GM12878 (cell line): Measurements from ENCODE around the gene KRCC1. TPM values are rescaled to one million over a fixed set of nuclear protein-coding genes. Genes with fewer than 3 reads are reported as not detected.

Experiments used
- ATAC-seq: fragments of 200-7000 bp; cut with Tn5 transposase; 3 replicates; pipeline ENCODE4 v1.9.1; 2020; ENCODE audit warnings: mild to moderate bottlenecking, moderate library complexity
- BruUV-seq: library from RNA; stranded (reverse); fragments of 400-500 nt; replicated peaks from 2 replicates; lab custom pipeline; 2021; lab: Mats Ljungman, UMichigan
- CTCF ChIA-PET: fragments of 300-600 bp; sonication (Branson Sonifier 250); formaldehyde crosslinking; extraction: SDS; loops from one replicate; lab custom pipeline; 2021; ENCODE audit warnings: inconsistent platforms; lab: Yijun Ruan, JAX
- POLR2A ChIA-PET: fragments of 350-600 bp; formaldehyde crosslinking; extraction: SDS; loops from one replicate; lab custom pipeline; 2021; ENCODE audit warnings: inconsistent platforms; lab: Charles Lee
- RAD21 ChIA-PET: fragments of 300-600 bp; sonication (Branson Sonifier 250); formaldehyde crosslinking; loops from one replicate; lab custom pipeline; 2023; ENCODE audit warnings: antibody characterized with exemption; ENCODE audit not compliant: unreplicated experiment; lab: Charles Lee
- SMC1A ChIA-PET: fragments of 300-600 bp; sonication (Branson Sonifier 250); formaldehyde crosslinking; loops from one replicate; lab custom pipeline; 2023; ENCODE audit not compliant: unreplicated experiment, uncharacterized antibody; lab: Charles Lee
- DNase-seq: peaks from one replicate; pipeline ENCODE4 v3.0.0-alpha.2; 2011; ENCODE audit warnings: low read depth, low spot score
- FAIRE-seq: peaks from 3 replicates; lab custom pipeline; 2011; peaks lifted over from hg19 to GRCh38; lab: Jason Lieb, UNC
- H2AFZ ChIP-seq: 2 replicates; pipeline ENCODE4 v1.6.0; 2011; ENCODE audit warnings: low read depth, low read length, control low read depth; ENCODE audit not compliant: control insufficient read depth
- H3K27ac ChIP-seq: 2 replicates; pipeline ENCODE4 v1.5.1; 2011; ENCODE audit warnings: control low read depth; ENCODE audit not compliant: control insufficient read depth, insufficient read depth
- H3K27me3 ChIP-seq, 2 experiments: replicated peaks in 1 of 2; 2 replicates each; pipeline versions ENCODE4 v1.6.0 to v1.6.1; 2011; ENCODE audit warnings: low read length in 1 of 2; ENCODE audit not compliant: control insufficient read depth in 2 of 2, insufficient read depth in 2 of 2
- H3K36me3 ChIP-seq, 2 experiments: 2 replicates each; pipeline ENCODE4 v1.5.1; 2011; ENCODE audit warnings: low read length in 1 of 2; ENCODE audit not compliant: control insufficient read depth in 2 of 2, insufficient read depth in 2 of 2
- H3K4me1 ChIP-seq: 2 replicates; pipeline ENCODE4 v1.6.1; 2011; ENCODE audit warnings: mild to moderate bottlenecking, low read length, moderate library complexity, mixed read lengths; ENCODE audit not compliant: control insufficient read depth, insufficient read depth
- H3K4me2 ChIP-seq: 2 replicates; pipeline ENCODE4 v1.6.0; 2011; ENCODE audit warnings: control low read depth; ENCODE audit not compliant: control insufficient read depth, insufficient read depth
- H3K4me3 ChIP-seq: fragments of 200-600 bp; sonication (generic); 2 replicates; pipeline ENCODE4 v1.5.1; 2016
- H3K79me2 ChIP-seq: 2 replicates; pipeline ENCODE4 v1.6.0; 2011; ENCODE audit warnings: low read length; ENCODE audit not compliant: control insufficient read depth, insufficient read depth
- H3K9ac ChIP-seq: 2 replicates; pipeline ENCODE4 v1.8.0; 2011; ENCODE audit warnings: low read length, control low read depth, mixed read lengths; ENCODE audit not compliant: control insufficient read depth, insufficient read depth
- H3K9me3 ChIP-seq: replicated peaks from 3 replicates; pipeline ENCODE4 v1.5.1; 2011; ENCODE audit warnings: mild to moderate bottlenecking, low read length; ENCODE audit not compliant: control insufficient read depth, insufficient read depth
- H4K20me1 ChIP-seq: 2 replicates; pipeline ENCODE4 v1.6.0; 2011; ENCODE audit not compliant: control insufficient read depth, insufficient read depth
- ATF7 ChIP-seq: fragments of 450-650 bp; IDR thresholded peaks from 2 replicates; pipeline ENCODE4 v1.6.1; 2016; ENCODE audit warnings: low read depth, mild to moderate bottlenecking
- CTCF ChIP-seq, 3 experiments: IDR thresholded peaks in 2 of 3; conservative IDR thresholded peaks in 1 of 3; 2 replicates each; pipeline ENCODE4 v1.5.1; 2011; ENCODE audit warnings: low read depth in 3 of 3, low read length in 3 of 3, mild to moderate bottlenecking in 3 of 3, control low read depth in 2 of 3, moderate library complexity in 2 of 3, inconsistent platforms in 1 of 3, mixed read lengths in 1 of 3; ENCODE audit not compliant: control insufficient read depth in 2 of 3, insufficient read depth in 1 of 3; ENCODE audit errors: extremely low read depth in 1 of 3
- FOS ChIP-seq: IDR thresholded peaks from 3 replicates; pipeline ENCODE4 v1.6.1; 2011; ENCODE audit warnings: borderline replicate concordance; ENCODE audit not compliant: insufficient read length; ENCODE audit errors: extremely low read depth
- HDAC6 ChIP-seq: fragments of 200-600 bp; sonication (generic); IDR thresholded peaks from one replicate; pipeline ENCODE4 v1.8.0; 2017; ENCODE audit warnings: antibody characterized with exemption; ENCODE audit not compliant: unreplicated experiment
- IRF5 ChIP-seq: fragments of 450-650 bp; IDR thresholded peaks from 2 replicates; pipeline ENCODE4 v1.6.1; 2017; ENCODE audit warnings: borderline replicate concordance
- MYC ChIP-seq: IDR thresholded peaks from 2 replicates; pipeline ENCODE4 v1.6.1; 2011; ENCODE audit warnings: mild to moderate bottlenecking, low read length, moderate library complexity, inconsistent platforms; ENCODE audit not compliant: insufficient read depth, insufficient replicate concordance, insufficient read length, severe bottlenecking
- NFYA ChIP-seq: IDR thresholded peaks from 2 replicates; pipeline ENCODE4 v1.6.1; 2011; ENCODE audit warnings: low read depth, mild to moderate bottlenecking, low read length, improper control_type of control experiment, borderline replicate concordance
- POLR2A ChIP-seq: IDR thresholded peaks from 2 replicates; pipeline ENCODE4 v1.6.1; 2011; ENCODE audit warnings: low read depth, mild to moderate bottlenecking, low read length
- POLR2AphosphoS5 ChIP-seq: IDR thresholded peaks from 2 replicates; pipeline ENCODE4 v1.6.1; 2011; ENCODE audit warnings: mild to moderate bottlenecking, low read length, inconsistent platforms
- RCOR1 ChIP-seq: conservative IDR thresholded peaks from 2 replicates; pipeline ENCODE4 v1.6.1; 2012; ENCODE audit warnings: low read depth, low read length, improper control_type of control experiment
- RELB ChIP-seq: fragments of 450-650 bp; IDR thresholded peaks from 2 replicates; pipeline ENCODE4 v1.6.1; 2017; ENCODE audit warnings: low read depth, mild to moderate bottlenecking, moderate library complexity
- SMC3 ChIP-seq: IDR thresholded peaks from 2 replicates; pipeline ENCODE4 v1.6.1; 2011; ENCODE audit warnings: low read length, improper control_type of control experiment, borderline replicate concordance
- TAF1 ChIP-seq: IDR thresholded peaks from 2 replicates; pipeline ENCODE4 v1.6.1; 2011; ENCODE audit warnings: mild to moderate bottlenecking, low read depth, low read length, borderline replicate concordance
- WRNIP1 ChIP-seq: IDR thresholded peaks from 2 replicates; pipeline ENCODE4 v1.6.1; 2011; ENCODE audit warnings: low read depth, low read length, improper control_type of control experiment, borderline replicate concordance
- ZNF622 ChIP-seq: fragments of 450-650 bp; IDR thresholded peaks from 2 replicates; pipeline ENCODE4 v1.6.1; 2017; ENCODE audit warnings: mild to moderate bottlenecking, inconsistent platforms
- ZNF687 ChIP-seq: fragments of 450-650 bp; IDR thresholded peaks from 2 replicates; pipeline ENCODE4 v1.6.1; 2017; ENCODE audit warnings: mild to moderate bottlenecking, moderate library complexity
- WGBS: methylation state at CpG from one replicate; pipeline ENCODE4 v1.1.6; 2016; ENCODE audit warnings: low lambda C conversion rate; ENCODE audit not compliant: insufficient replicate concordance, insufficient coverage; ENCODE audit errors: missing lambda C conversion rate; 5-methylcytosine and 5-hydroxymethylcytosine counted together
- in situ Hi-C: fragments of 300-500 bp; cut with MboI; formaldehyde crosslinking; loops from 9 replicates; pipeline ENCODE4 v1.14.3; 2018; ENCODE audit warnings: mixed read lengths
- intact Hi-C: fragments of 100-400 bp; cut with micrococcal nuclease; formaldehyde crosslinking; loops from one replicate; pipeline ENCODE4 v1.14.2; 2022; ENCODE audit not compliant: unreplicated experiment
- polyA plus RNA-seq, 11 experiments: library from polyadenylated mRNA; depleted of rRNA in 4 of 11; unstranded in 6 of 11; stranded (reverse) in 5 of 11; fragments of >200 nt; fragmentation: Nextera tagmentation in 4 of 11; fragmentation: Illumina TruSeq in 1 of 11; extraction: Ambion mirVana in 4 of 11; extraction: Trizol in 1 of 11; gene quantifications; 1 replicate in 1 of 11; 2 replicates in 10 of 11; pipeline versions ENCODE4 v1.2.1 to v1.2.3, GENCODE V29; 2011 to 2016; ENCODE audit warnings: inconsistent platforms in 2 of 11, missing spikeins in 2 of 11, low read depth in 1 of 11
- total RNA-seq, 4 experiments: library from RNA; depleted of rRNA in 3 of 4; stranded (reverse); fragments of >200 nt in 3 of 4; fragmentation: Illumina TruSeq in 1 of 4; extraction: Trizol in 1 of 4; gene quantifications; 2 replicates each; pipeline versions ENCODE4 v1.2.1 to v1.2.3, GENCODE V29; 2013 to 2021

Gene KRCC1
- total and polyA plus RNA-seq, 10 of the 15 experiments (the other 5 are each of a cell fraction or from before 2014, with no cell fraction given), result 3.8 to 27.2 (median 12.5) TPM

GRCh38 chr2:88019985-88020384 is 35.6 kb downstream of the KRCC1 start:
- intact Hi-C loops, result no loop called here
- in situ Hi-C loops, result loop anchor here (25.0 kb wide), 1 partner anchor 533 kb away; no protein-coding TSS in a partner anchor
- Histone ChIP-seq H3K4me1 (no peaks in the 10 kb centered on the region), H3K79me2 (no peaks in the 10 kb centered on the region), H4K20me1 (no peaks in the 10 kb centered on the region), H3K9me3 (no peaks in the 10 kb centered on the region; the same call in 1 of the 3 replicates), H3K9ac (no peak overlapping the region), H3K36me3 (no peaks in the 10 kb centered on the region), H3K4me3 (no peak overlapping the region), H3K27me3 (peaks cover 0 to 1% of the 10 kb centered on the region in 2 experiments; a peak in 2 of 4 replicates), H2AFZ (no peak overlapping the region), H3K27ac (no peak overlapping the region), H3K4me2 (no peak overlapping the region)
- DNase-seq (no peak), ATAC-seq (no peak), FAIRE-seq (no peak)
- ChIA-PET CTCF (interaction anchor here (1.6 kb wide), 1 partner anchor 20 kb away, joined by 4 read pairs; no protein-coding TSS in a partner anchor), RAD21 (no interaction called here), POLR2A (no interaction called here), SMC1A (no interaction called here)
- WGBS, result 64% methylated on average over 3 of the region's 3 CpGs
- no TSS peak for BruUV-seq
- TF ChIP-seq CTCF (IDR thresholded peaks at IDR 0.05 in 2 of 3, conservative IDR thresholded peaks at IDR 0.05 in 1 of 3; ENCODE audit: control insufficient read depth in 2 of 3, extremely low read depth in 1 of 3, insufficient read depth in 1 of 3, low read depth in 3 of 3, low read length in 3 of 3) (no peak), NFYA (no peak), POLR2AphosphoS5 (no peak), POLR2A (no peak), RCOR1 (no peak), ATF7 (no peak), TAF1 (no peak), MYC (no peak), ZNF622 (no peak), FOS (no peak), WRNIP1 (no peak), IRF5 (no peak), SMC3 (no peak), RELB (no peak), HDAC6 (no peak), ZNF687 (no peak)
